Measurements from ENCODE around the gene EXOSC5. TPM values are rescaled to one million over a fixed set of nuclear protein-coding genes. Genes with fewer than 3 reads are reported as not detected.
A peak's percentile ranks its signal among the peaks of the same experiment; 100 is the strongest.
"Not testable (repeated sequence)": the region's sequence is repeated elsewhere in the genome, so short reads cannot be mapped to it uniquely, and the experiment has no call there.

Gene EXOSC5
- total RNA-seq, 4 donors from 2014 or later: 11.4 to 16.0 (median 14.2) TPM

GRCh38 chr19:41350735-41351338 is 46.3 kb downstream of the EXOSC5 start:
- no peaks in the 10 kb centered on the region for H3K27me3 ChIP-seq
- no peak for ATAC-seq
- H3K9me3 ChIP-seq: no peaks in the 10 kb centered on the region
- H3K4me3 ChIP-seq: peak overlapping the region; percentile 75 to 92
- peaks cover 0 to 62% (median 6%) of the 10 kb centered on the region in 3 donors for H3K4me1 ChIP-seq
- TF ChIP-seq EP300 (IDR thresholded peaks at IDR 0.05) (no peak), POLR2AphosphoS5 (IDR thresholded peaks at IDR 0.05) (no peak), POLR2A (IDR thresholded peaks at IDR 0.05) (no peak), CTCF (IDR thresholded peaks at IDR 0.05) (no peak)
- peak overlapping the region in 3 of 4 donors; percentile 89 to 90 (median 89) for H3K27ac ChIP-seq
- H3K36me3 ChIP-seq: peaks cover 0 to 27% of the 10 kb centered on the region in 2 donors
- 0 to 2% methylated on average over 8 to 19 of the region's 22 CpGs for WGBS, 2 donors (ENCODE audit: low coverage in 1 of 2)

- H3K27ac ChIP-seq, ATAC-seq, H3K4me3 ChIP-seq, H3K9me3 ChIP-seq, H3K27me3 ChIP-seq: not testable (repeated sequence)
- Histone ChIP-seq H3K4me1 (peaks cover 0 to 31% (median 6%) of the 10 kb centered on the region in 3 donors), H3K36me3 (peaks cover 0 to 64% of the 10 kb centered on the region in 2 donors)
- 87 to 90% methylated on average over 7 to 9 of the region's 9 CpGs for WGBS, 2 donors (ENCODE audit: low coverage in 1 of 2)
These were observed 50.2 kb downstream of the EXOSC5 start for GRCh38 chr19:41346916-41347315.

- whole genome bisulfite sequencing, 2 donors (ENCODE audit: low coverage in 1 of 2): 94% methylated on average over 2 of the region's 2 CpGs; no CpG with 5 or more reads in 1 of the 2 donors
- Histone ChIP-seq H3K27ac (no peak overlapping the region), H3K4me3 (no peak overlapping the region), H3K27me3 (no peaks in the 10 kb centered on the region), H3K4me1 (peaks cover 0 to 4% (median 0%) of the 10 kb centered on the region in 3 donors), H3K9me3 (no peaks in the 10 kb centered on the region), H3K36me3 (peaks cover 0 to 90% of the 10 kb centered on the region in 2 donors)
- TF ChIP-seq POLR2A (IDR thresholded peaks at IDR 0.05): no peak
- ATAC-seq: no peak
These were observed 53.0 kb downstream of the EXOSC5 start for GRCh38 chr19:41344162-41344561.

GRCh38 chr19:41341669-41342490 is 55.3 kb downstream of the EXOSC5 start:
- WGBS, 2 donors (ENCODE audit: low coverage in 1 of 2): 89 to 98% methylated on average over 5 to 12 of the region's 20 CpGs
- no peak for TF ChIP-seq POLR2AphosphoS5 (IDR thresholded peaks at IDR 0.05)
- no peak for TF ChIP-seq POLR2A (IDR thresholded peaks at IDR 0.05)
- TF ChIP-seq CTCF (IDR thresholded peaks at IDR 0.05): no peak
- no peak for TF ChIP-seq EP300 (IDR thresholded peaks at IDR 0.05)
- no peak for ATAC-seq
- H3K4me3 ChIP-seq: no peak overlapping the region
- H3K9me3 ChIP-seq: no peaks in the 10 kb centered on the region
- no peak overlapping the region for H3K27ac ChIP-seq
- no peaks in the 10 kb centered on the region for H3K4me1 ChIP-seq
- peaks cover 0 to 96% of the 10 kb centered on the region in 2 donors for H3K36me3 ChIP-seq
- no peaks in the 10 kb centered on the region for H3K27me3 ChIP-seq

- 97% methylated on average over 5 of the region's 5 CpGs; no CpG with 5 or more reads in 1 of the 2 donors for WGBS, 2 donors (ENCODE audit: low coverage in 1 of 2)
- H3K27ac ChIP-seq: no peak overlapping the region
These were observed 57.2 kb downstream of the EXOSC5 start for GRCh38 chr19:41339936-41340335.

More at GRCh38 chr19:41339936-41340335, 57.2 kb downstream of the EXOSC5 start:
- Histone ChIP-seq H3K4me3 (no peak overlapping the region), H3K9me3 (no peaks in the 10 kb centered on the region), H3K4me1 (no peaks in the 10 kb centered on the region), H3K36me3 (peaks cover 0 to 94% of the 10 kb centered on the region in 2 donors), H3K27me3 (no peaks in the 10 kb centered on the region)
- no peak for ATAC-seq
- TF ChIP-seq EP300 (IDR thresholded peaks at IDR 0.05) (no peak), POLR2A (IDR thresholded peaks at IDR 0.05) (no peak), CTCF (IDR thresholded peaks at IDR 0.05) (no peak), POLR2AphosphoS5 (IDR thresholded peaks at IDR 0.05) (no peak)

Small RNA genes lying within 50 kb of the gene (small RNA-seq; reads per million reads assigned to genes)
- 0 reads per million in 4 donors for gene RF00017

Other genes with a start within 250 kb of the EXOSC5 start
- gene CYP2S1, start 204.1 kb downstream of the EXOSC5 start, total RNA-seq: 1 to 10 TPM in 3 of 4 donors, not detected in 1; 1.1 to 2.1 (median 1.2) TPM
- gene AXL, start 178.1 kb downstream of the EXOSC5 start, total RNA-seq: 100 to 1,000 TPM; 129 to 232 (median 166) TPM
- gene HNRNPUL1, start 133.0 kb downstream of the EXOSC5 start, total RNA-seq: 100 to 1,000 TPM; 142 to 204 (median 160) TPM
- gene CCDC97, start 87.2 kb downstream of the EXOSC5 start, total RNA-seq: 10 to 100 TPM; 11.6 to 18.9 (median 15.9) TPM
- 10 to 100 TPM; 12.9 to 39.3 (median 22.1) TPM for gene TGFB1, start 43.4 kb downstream of the EXOSC5 start, total RNA-seq
- 10 to 100 TPM in 1 of 4 donors, 1 to 10 TPM in 3; 5.2 to 10.1 (median 6.7) TPM for gene B9D2, start 33.2 kb downstream of the EXOSC5 start, total RNA-seq
- gene TMEM91, start 20.8 kb downstream of the EXOSC5 start, total RNA-seq: 10 to 100 TPM in 2 of 4 donors, 1 to 10 TPM in 2; 7.9 to 17.5 (median 13.3) TPM
- 10 to 100 TPM; 35.0 to 47.9 (median 38.3) TPM for gene BCKDHA, start 459 bp upstream of the EXOSC5 start, total RNA-seq
- gene B3GNT8, start 30.0 kb upstream of the EXOSC5 start, total RNA-seq: 1 to 10 TPM; 1.9 to 6.1 (median 2.7) TPM
- gene DMAC2, start 42.6 kb upstream of the EXOSC5 start, total RNA-seq: 10 to 100 TPM; 37.6 to 67.0 (median 51.4) TPM
- not detected for gene ERICH4, start 45.8 kb upstream of the EXOSC5 start, total RNA-seq
- 1 to 10 TPM in 1 of 4 donors, not detected in 3; 4.3 TPM for gene CEACAM21, start 178.8 kb upstream of the EXOSC5 start, total RNA-seq
- 1 to 10 TPM in 1 of 4 donors, under 1 TPM in 2, not detected in 1; 0.52 to 2.6 (median 0.93) TPM for gene CEACAM4, start 229.7 kb upstream of the EXOSC5 start, total RNA-seq